NCI-H2107 treated with DMSO at 0.1 percent for 48 hours (cell line): ENCODE results near the gene TMEM150B.
"Not testable (repeated sequence)": the region's sequence is repeated elsewhere in the genome, so short reads cannot be mapped to it uniquely, and the experiment has no call there.

ENCODE experiments used
- DNase-seq: peaks from one replicate; lab custom pipeline; 2025; ENCODE audit not compliant: unreplicated experiment; lab: John Stamatoyannopoulos, UW

Gene TMEM150B

GRCh38 chr19:55339889-55340783, 15.0 kb upstream of the TMEM150B start:
- DNase-seq, result no peak

GRCh38 chr19:55339105-55339888, 14.2 kb upstream of the TMEM150B start, which contains the start of gene KMT5C:
Gene KMT5C, plus strand, starts transcription at chr19:55339876. Its CDS starts 2,061 bp downstream, at chr19:55341937.
- peak; percentile 99 for DNase-seq

- DNase-seq, result no peak
These were observed 11.0 kb upstream of the TMEM150B start for GRCh38 chr19:55336101-55336500.

GRCh38 chr19:55333870-55334269, 8.7 kb upstream of the TMEM150B start:
- no peak for DNase-seq

GRCh38 chr19:55329791-55330190, 4.7 kb upstream of the TMEM150B start:
- DNase-seq, result not testable (repeated sequence)

- DNase-seq, result not testable (repeated sequence)
These were observed 3.7 kb upstream of the TMEM150B start for GRCh38 chr19:55328774-55329318.

- DNase-seq, result no peak
These were observed 479 bp downstream of the TMEM150B start for GRCh38 chr19:55324662-55325061.

GRCh38 chr19:55322204-55322885, 2.8 kb downstream of the TMEM150B start:
- no peak for DNase-seq

- DNase-seq, result no peak
These were observed 3.5 kb downstream of the TMEM150B start for GRCh38 chr19:55321466-55322137.

- no peak for DNase-seq
These were observed 4.2 kb downstream of the TMEM150B start for GRCh38 chr19:55320844-55321419.

- DNase-seq, result no peak
These were observed 5.4 kb downstream of the TMEM150B start for GRCh38 chr19:55319785-55320184.

- DNase-seq, result no peak
These were observed 8.5 kb downstream of the TMEM150B start for GRCh38 chr19:55316646-55317045.

- DNase-seq, result no peak
These were observed 9.1 kb downstream of the TMEM150B start for GRCh38 chr19:55315956-55316525.

GRCh38 chr19:55314396-55314795, 10.7 kb downstream of the TMEM150B start:
- no peak for DNase-seq

GRCh38 chr19:55312621-55313512, 12.3 kb downstream of the TMEM150B start:
- DNase-seq, result no peak

- no peak for DNase-seq
These were observed 13.3 kb downstream of the TMEM150B start for GRCh38 chr19:55311797-55312196.

GRCh38 chr19:55311397-55311796, 13.7 kb downstream of the TMEM150B start:
- no peak for DNase-seq

GRCh38 chr19:55310498-55310897, 14.6 kb downstream of the TMEM150B start:
- DNase-seq, result no peak

- DNase-seq, result no peak
These were observed 15.7 kb downstream of the TMEM150B start for GRCh38 chr19:55309448-55309847.
